SK-N-SH (cell line): Measurements from ENCODE around the gene CRYBG2.

Source experiments
- CTCF ChIP-seq: fragments of 200-600 bp; sonication (generic); IDR thresholded peaks from 2 replicates; pipeline ENCODE4 v1.6.1; 2017; ENCODE audit warnings: antibody characterized with exemption, mild to moderate bottlenecking, moderate library complexity
- ELF1 ChIP-seq: IDR thresholded peaks from 2 replicates; pipeline ENCODE4 v1.4.0; 2012
- EP300 ChIP-seq, 2 experiments: IDR thresholded peaks; 2 replicates each; pipeline versions ENCODE4 v1.4.0 to v1.6.1; 2012; ENCODE audit warnings: borderline replicate concordance in 1 of 2, low read depth in 1 of 2, low read length in 1 of 2
- GABPA ChIP-seq: IDR thresholded peaks from 2 replicates; pipeline ENCODE4 v1.4.0; 2012; ENCODE audit warnings: low read depth, mild to moderate bottlenecking
- MXI1 ChIP-seq: IDR thresholded peaks from 2 replicates; pipeline ENCODE4 v1.6.1; 2012; ENCODE audit warnings: mild to moderate bottlenecking, low read depth, low read length, improper control_type of control experiment
- NFIC ChIP-seq: IDR thresholded peaks from 2 replicates; pipeline ENCODE4 v1.4.0; 2012; ENCODE audit warnings: borderline replicate concordance
- NRF1 ChIP-seq: IDR thresholded peaks from 2 replicates; pipeline ENCODE4 v1.6.1; 2012; ENCODE audit warnings: low read depth, mild to moderate bottlenecking, low read length
- RAD21 ChIP-seq: IDR thresholded peaks from 2 replicates; pipeline ENCODE4 v1.6.1; 2012; ENCODE audit warnings: mild to moderate bottlenecking, low read length
- RCOR1 ChIP-seq: fragments of 150-350 bp; IDR thresholded peaks from 2 replicates; pipeline ENCODE4 v1.6.1; 2017; ENCODE audit warnings: antibody characterized with exemption, low read length
- TCF12 ChIP-seq: IDR thresholded peaks from 2 replicates; pipeline ENCODE4 v1.4.0; 2012
- TEAD4 ChIP-seq: IDR thresholded peaks from 2 replicates; pipeline ENCODE4 v1.4.0; 2012; ENCODE audit warnings: mild to moderate bottlenecking, borderline replicate concordance; ENCODE audit not compliant: insufficient read depth

GRCh38 chr1:26286064-26286416 is 67.9 kb downstream of the CRYBG2 start:
- TF ChIP-seq RAD21: no peak
- TF ChIP-seq ELF1: no peak
- no peak for TF ChIP-seq CTCF
- no peak for TF ChIP-seq NFIC
- TF ChIP-seq NRF1: no peak
- no peak for TF ChIP-seq GABPA
- no peak for TF ChIP-seq TEAD4
- TF ChIP-seq TCF12: no peak
- TF ChIP-seq EP300 (IDR thresholded peaks at IDR 0.05; ENCODE audit: borderline replicate concordance in 1 of 2, low read depth in 1 of 2, low read length in 1 of 2): no peak
- TF ChIP-seq RCOR1: no peak
- no peak for TF ChIP-seq MXI1
